GM12873 (cell line): ENCODE results near the gene MYLK3.

Experiments used
- CTCF ChIP-seq: IDR thresholded peaks from 2 replicates; pipeline ENCODE4 v1.5.1; 2012; ENCODE audit warnings: low read depth, mild to moderate bottlenecking, moderate library complexity, low read length, control low read depth; ENCODE audit not compliant: insufficient read depth; ENCODE audit errors: missing control alignments

MYLK3 gene

GRCh38 chr16:46687486-46687885, 60.7 kb downstream of the MYLK3 start:
- TF ChIP-seq CTCF, result no peak

GRCh38 chr16:46686815-46687473, 61.2 kb downstream of the MYLK3 start:
- TF ChIP-seq CTCF, result no peak

DNA sequence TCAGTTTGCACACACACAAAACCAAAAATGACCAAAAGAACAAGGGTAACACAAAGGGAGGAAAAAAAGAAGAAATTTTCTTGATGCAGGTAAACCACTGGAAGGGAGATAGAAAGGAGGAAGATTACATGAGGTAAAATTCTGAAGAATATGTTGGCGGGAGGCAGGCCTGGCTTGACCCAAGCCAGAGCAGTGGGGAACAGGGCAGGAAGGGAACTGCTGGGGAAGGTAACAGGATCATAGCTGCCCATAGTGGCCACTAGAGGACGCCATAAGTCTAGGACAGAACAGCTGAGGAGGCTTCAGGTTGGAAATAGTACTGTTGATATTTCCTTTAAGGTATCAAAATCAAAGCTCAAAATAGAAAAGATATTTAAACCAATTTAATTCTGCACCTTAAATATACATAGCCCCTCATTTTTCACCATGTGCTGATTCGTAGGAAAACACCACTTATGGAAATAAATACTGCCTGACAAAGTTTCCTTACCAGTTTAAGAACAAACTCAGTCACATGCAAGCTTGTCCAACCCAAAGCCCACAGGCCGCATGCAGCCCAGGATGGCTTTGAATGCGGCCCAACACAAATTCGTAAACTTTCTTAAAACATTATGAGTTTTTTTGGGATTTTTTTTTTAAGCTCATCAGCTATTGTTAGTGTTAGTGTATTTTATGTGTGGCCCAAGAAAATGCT, 74.7 kb downstream of the MYLK3 start:
- TF ChIP-seq CTCF, result peak; percentile 98

DNA sequence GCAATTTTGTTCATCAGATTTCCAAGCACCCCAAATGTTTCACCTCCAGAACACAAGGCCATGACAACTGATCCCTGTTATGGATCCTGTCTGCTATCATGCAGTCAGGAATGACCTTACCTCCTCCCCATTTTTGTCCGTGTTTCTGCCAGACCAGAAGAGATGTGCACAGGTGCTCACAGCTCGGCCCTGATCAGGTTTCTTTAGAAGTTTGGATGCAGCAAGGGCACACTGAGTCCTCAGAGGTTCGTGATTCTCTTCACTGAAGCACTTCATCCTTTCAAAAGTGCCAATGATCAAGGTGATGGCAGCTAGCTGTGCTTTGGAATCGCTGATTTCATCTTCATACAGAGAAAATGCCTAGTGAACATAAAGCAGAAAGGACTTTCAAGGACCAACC, 86.0 kb downstream of the MYLK3 start:
- no peak for TF ChIP-seq CTCF

GRCh38 chr16:46658925-46659324, 89.2 kb downstream of the MYLK3 start:
- peak; percentile 16 for TF ChIP-seq CTCF
